ENCODE measurements around the gene CRMP1.

Gene CRMP1

GRCh38 chr4:5776510-5776909, 116.4 kb downstream of the CRMP1 start:
- in situ Hi-C loops (cut with HindIII; ENCODE audit: low sequenced_read_pairs), result no loop called here

GRCh38 chr4:5774416-5775036, 118.4 kb downstream of the CRMP1 start:
- in situ Hi-C loops (cut with HindIII; ENCODE audit: low sequenced_read_pairs), result loop anchor here (5.0 kb wide), 1 partner anchor 43 kb away; no protein-coding TSS in a partner anchor

GRCh38 chr4:5773271-5773555, 119.7 kb downstream of the CRMP1 start:
- in situ Hi-C loops (cut with HindIII; ENCODE audit: low sequenced_read_pairs), result loop anchor here (5.0 kb wide), 1 partner anchor 44 kb away; no protein-coding TSS in a partner anchor

DNA sequence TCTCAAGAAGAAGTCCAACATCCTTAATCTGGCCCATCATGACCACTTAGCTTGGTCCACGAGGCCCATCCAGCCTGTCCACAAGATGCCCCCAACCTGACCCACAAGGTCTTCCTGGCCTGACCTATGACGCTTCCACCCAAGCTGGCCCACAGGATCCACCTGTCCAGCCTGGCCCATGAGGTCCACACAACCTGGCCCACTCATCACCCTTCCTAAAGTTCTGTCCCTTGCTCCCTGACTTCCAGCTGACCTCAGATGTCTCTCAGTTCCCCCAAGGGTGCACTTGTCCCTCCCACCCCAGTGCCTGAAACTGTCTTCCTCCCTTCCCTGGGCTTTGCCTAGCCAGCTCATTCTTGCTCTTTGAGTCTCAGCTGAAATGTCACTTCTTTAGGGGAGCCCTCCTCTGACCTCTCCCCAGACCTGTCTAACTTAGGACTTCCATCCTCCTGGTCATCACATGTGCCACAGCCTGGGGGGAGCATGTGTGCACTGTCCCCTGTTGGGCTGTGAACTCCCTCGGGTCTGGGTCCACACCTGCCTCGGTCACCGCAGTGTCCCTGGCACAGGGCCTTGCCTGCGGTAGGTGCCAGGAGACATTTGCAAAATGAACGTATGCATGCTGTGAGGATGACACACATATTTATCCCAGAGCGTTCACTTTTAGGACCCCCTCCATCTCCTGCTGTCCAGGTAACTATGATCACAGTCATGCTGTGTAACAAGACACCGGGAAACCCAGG, 120.2 kb downstream of the CRMP1 start:
- in situ Hi-C loops (cut with HindIII; ENCODE audit: low sequenced_read_pairs), result loop anchor here (5.0 kb wide), 1 partner anchor 45 kb away; no protein-coding TSS in a partner anchor
